ENCODE results near the gene YJEFN3. TPM values are rescaled to one million over a fixed set of nuclear protein-coding genes. Genes with fewer than 3 reads are reported as not detected.

The YJEFN3 gene
- polyA plus RNA-seq, 2 of the 4 experiments (the other 2 are of a cell fraction): 3.2 to 7.2 TPM

DNA sequence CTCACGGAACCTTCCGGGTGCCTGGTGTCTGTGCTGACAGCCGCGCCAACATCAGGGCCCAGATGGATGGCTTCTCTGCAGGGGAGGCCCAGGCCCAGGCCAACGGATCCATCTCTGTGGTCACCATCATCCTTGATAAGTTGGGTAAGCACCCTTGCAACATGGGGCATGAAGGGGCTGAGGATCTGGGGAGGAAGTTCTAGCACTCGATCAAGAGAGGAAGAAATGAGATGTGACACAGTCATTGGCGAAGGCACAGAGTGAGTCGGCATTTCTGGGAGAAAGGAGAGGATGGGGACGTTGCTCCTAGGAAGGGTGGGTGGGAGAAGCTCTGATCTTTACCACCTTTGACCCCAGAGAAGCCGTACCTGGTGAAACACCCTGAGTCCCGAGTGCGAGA, 13.8 kb downstream of the YJEFN3 start:
- H3K4me3 ChIP-seq: no peak overlapping the region
- FAIRE-seq: no peak
- 82% methylated on average over 7 of the region's 12 CpGs for WGBS (ENCODE audit: missing lambda C conversion rate)
- POLR2A ChIA-PET: no interaction called here
- CTCF ChIA-PET: interaction anchor here (1.0 to 1.2 kb wide), 3 partner anchors 10 to 14 kb away, joined by 3 to 5 read pairs (median 3); no protein-coding TSS in a partner anchor
- ATAC-seq: no peak
- no peaks in the 10 kb centered on the region for H3K9me3 ChIP-seq
- no peak overlapping the region for H3K27ac ChIP-seq
- no peak for TF ChIP-seq GATA3 (IDR thresholded peaks at IDR 0.05; ENCODE audit: borderline replicate concordance)
- TF ChIP-seq, protein P1, sequence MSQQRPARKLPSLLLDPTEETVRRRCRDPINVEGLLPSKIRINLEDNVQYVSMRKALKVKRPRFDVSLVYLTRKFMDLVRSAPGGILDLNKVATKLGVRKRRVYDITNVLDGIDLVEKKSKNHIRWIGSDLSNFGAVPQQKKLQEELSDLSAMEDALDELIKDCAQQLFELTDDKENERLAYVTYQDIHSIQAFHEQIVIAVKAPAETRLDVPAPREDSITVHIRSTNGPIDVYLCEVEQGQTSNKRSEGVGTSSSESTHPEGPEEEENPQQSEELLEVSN (IDR thresholded peaks at IDR 0.05; ENCODE audit: borderline replicate concordance, low read depth): no peak
- no peak for TF ChIP-seq RAD21 (conservative IDR thresholded peaks at IDR 0.05 in 1 of 2, IDR thresholded peaks at IDR 0.05 in 1 of 2)
- no peak for TF ChIP-seq CHD4 (IDR thresholded peaks at IDR 0.05; ENCODE audit: borderline replicate concordance)
- no peak for TF ChIP-seq KDM5A (IDR thresholded peaks at IDR 0.05)
- TF ChIP-seq RCOR1 (IDR thresholded peaks at IDR 0.05; ENCODE audit: low read depth, low read length): no peak
- TF ChIP-seq HEYL (CRISPR knock-in tag; IDR thresholded peaks at IDR 0.05): no peak
- no peak for TF ChIP-seq HOXB5 (CRISPR knock-in tag; IDR thresholded peaks at IDR 0.05)
- no peak for DNase-seq (ENCODE audit: low read depth in 1 of 2, low spot score in 1 of 2)
- H3K4me2 ChIP-seq: no peak overlapping the region
- H3K4me1 ChIP-seq: no peaks in the 10 kb centered on the region

DNA sequence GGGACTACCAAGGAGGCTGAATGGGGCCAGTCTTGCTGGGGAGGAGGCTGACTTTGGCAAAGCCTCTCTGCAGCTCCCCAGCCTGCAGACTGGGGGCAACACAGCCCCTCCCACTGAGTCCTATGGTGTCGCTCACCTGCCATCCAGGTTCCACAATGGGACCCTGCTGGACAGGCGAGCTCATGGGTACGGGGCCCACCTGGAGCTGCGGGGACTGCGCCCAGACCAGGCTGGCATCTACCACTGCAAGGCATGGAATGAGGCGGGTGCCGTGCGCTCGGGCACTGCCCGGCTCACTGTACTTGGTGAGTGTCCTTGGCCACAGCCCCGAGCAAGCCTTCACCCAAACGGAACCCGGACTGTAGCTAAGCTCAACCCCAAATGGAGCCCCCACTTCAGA, 14.4 kb downstream of the YJEFN3 start:
- Histone ChIP-seq H3K27ac (no peak overlapping the region), H3K4me1 (no peaks in the 10 kb centered on the region), H3K4me2 (no peak overlapping the region), H3K4me3 (no peak overlapping the region), H3K9me3 (no peaks in the 10 kb centered on the region)
- no peak for ATAC-seq
- ChIA-PET CTCF (interaction anchor here (1.0 to 2.1 kb wide), 5 partner anchors 9 to 13 kb away, joined by 3 to 10 read pairs (median 3); no protein-coding TSS in a partner anchor), POLR2A (interaction anchor here (0.6 kb wide), 1 partner anchor 35 kb away, joined by 3 read pairs; no protein-coding TSS in a partner anchor)
- DNase-seq (ENCODE audit: low read depth in 1 of 2, low spot score in 1 of 2): no peak
- FAIRE-seq: no peak
- 100% methylated on average over 1 of the region's 13 CpGs for WGBS (ENCODE audit: missing lambda C conversion rate)
- TF ChIP-seq EP300 (IDR thresholded peaks at IDR 0.05) (no peak), ZFP36 (IDR thresholded peaks at IDR 0.05; ENCODE audit: borderline replicate concordance, partially characterized antibody) (no peak), EHMT2 (IDR thresholded peaks at IDR 0.05; ENCODE audit: low read depth) (no peak), PHF8 (IDR thresholded peaks at IDR 0.05; ENCODE audit: borderline replicate concordance, low read depth) (no peak)
- TF ChIP-seq, protein P2, sequence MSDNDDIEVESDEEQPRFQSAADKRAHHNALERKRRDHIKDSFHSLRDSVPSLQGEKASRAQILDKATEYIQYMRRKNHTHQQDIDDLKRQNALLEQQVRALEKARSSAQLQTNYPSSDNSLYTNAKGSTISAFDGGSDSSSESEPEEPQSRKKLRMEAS (IDR thresholded peaks at IDR 0.05): no peak

DNA sequence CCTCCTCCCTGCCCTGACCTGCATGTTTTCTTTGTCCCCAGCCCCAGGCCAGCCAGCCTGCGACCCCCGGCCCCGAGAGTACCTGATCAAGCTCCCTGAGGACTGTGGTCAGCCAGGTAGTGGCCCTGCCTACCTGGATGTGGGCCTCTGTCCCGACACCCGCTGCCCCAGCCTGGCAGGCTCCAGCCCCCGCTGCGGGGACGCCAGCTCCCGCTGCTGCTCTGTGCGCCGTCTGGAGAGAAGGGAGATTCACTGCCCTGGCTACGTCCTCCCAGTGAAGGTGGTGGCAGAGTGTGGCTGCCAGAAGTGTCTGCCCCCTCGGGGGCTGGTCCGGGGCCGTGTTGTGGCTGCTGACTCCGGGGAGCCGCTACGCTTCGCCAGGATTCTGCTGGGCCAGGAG, 14.9 kb downstream of the YJEFN3 start:
- H3K9me3 ChIP-seq: no peaks in the 10 kb centered on the region
- no peak for ATAC-seq
- no peak for TF ChIP-seq RARB (CRISPR knock-in tag; IDR thresholded peaks at IDR 0.05)
- no peak for TF ChIP-seq ZFP36 (IDR thresholded peaks at IDR 0.05; ENCODE audit: borderline replicate concordance, partially characterized antibody)
- no peak for TF ChIP-seq NR3C1 (IDR thresholded peaks at IDR 0.05)
- TF ChIP-seq, protein P3, sequence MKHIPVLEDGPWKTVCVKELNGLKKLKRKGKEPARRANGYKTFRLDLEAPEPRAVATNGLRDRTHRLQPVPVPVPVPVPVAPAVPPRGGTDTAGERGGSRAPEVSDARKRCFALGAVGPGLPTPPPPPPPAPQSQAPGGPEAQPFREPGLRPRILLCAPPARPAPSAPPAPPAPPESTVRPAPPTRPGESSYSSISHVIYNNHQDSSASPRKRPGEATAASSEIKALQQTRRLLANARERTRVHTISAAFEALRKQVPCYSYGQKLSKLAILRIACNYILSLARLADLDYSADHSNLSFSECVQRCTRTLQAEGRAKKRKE (CRISPR knock-in tag; IDR thresholded peaks at IDR 0.05; ENCODE audit: low read depth): no peak
- TF ChIP-seq FOSL2 (IDR thresholded peaks at IDR 0.05): no peak
- TF ChIP-seq FOSL2 (CRISPR knock-in tag; IDR thresholded peaks at IDR 0.05): no peak
- TF ChIP-seq HEYL (CRISPR knock-in tag; IDR thresholded peaks at IDR 0.05): no peak
- no peak for TF ChIP-seq POLR2A (IDR thresholded peaks at IDR 0.05; ENCODE audit: low read length)
- TF ChIP-seq HOXB5 (CRISPR knock-in tag; IDR thresholded peaks at IDR 0.05): no peak
- TF ChIP-seq HDAC2 (IDR thresholded peaks at IDR 0.05): no peak
- TF ChIP-seq PHF8 (IDR thresholded peaks at IDR 0.05; ENCODE audit: borderline replicate concordance, low read depth): no peak
- TF ChIP-seq SREBF2 (IDR thresholded peaks at IDR 0.05): no peak
- TF ChIP-seq RCOR1 (IDR thresholded peaks at IDR 0.05; ENCODE audit: low read depth, low read length): no peak
- no peak for TF ChIP-seq CBX8 (IDR thresholded peaks at IDR 0.05)
- no peak for TF ChIP-seq KDM1A (IDR thresholded peaks at IDR 0.05; ENCODE audit: low read depth)
- TF ChIP-seq NPAS2 (CRISPR knock-in tag; IDR thresholded peaks at IDR 0.05; ENCODE audit: borderline replicate concordance): no peak
- no peak for TF ChIP-seq CHD2 (IDR thresholded peaks at IDR 0.05; ENCODE audit: low read length, partially characterized antibody)
- TF ChIP-seq, protein P4, sequence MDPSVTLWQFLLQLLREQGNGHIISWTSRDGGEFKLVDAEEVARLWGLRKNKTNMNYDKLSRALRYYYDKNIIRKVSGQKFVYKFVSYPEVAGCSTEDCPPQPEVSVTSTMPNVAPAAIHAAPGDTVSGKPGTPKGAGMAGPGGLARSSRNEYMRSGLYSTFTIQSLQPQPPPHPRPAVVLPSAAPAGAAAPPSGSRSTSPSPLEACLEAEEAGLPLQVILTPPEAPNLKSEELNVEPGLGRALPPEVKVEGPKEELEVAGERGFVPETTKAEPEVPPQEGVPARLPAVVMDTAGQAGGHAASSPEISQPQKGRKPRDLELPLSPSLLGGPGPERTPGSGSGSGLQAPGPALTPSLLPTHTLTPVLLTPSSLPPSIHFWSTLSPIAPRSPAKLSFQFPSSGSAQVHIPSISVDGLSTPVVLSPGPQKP (IDR thresholded peaks at IDR 0.05; ENCODE audit: low read depth, low read length): no peak
- TF ChIP-seq, protein P5, sequence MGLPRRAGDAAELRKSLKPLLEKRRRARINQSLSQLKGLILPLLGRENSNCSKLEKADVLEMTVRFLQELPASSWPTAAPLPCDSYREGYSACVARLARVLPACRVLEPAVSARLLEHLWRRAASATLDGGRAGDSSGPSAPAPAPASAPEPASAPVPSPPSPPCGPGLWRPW (IDR thresholded peaks at IDR 0.05): no peak
- TF ChIP-seq, protein P6, sequence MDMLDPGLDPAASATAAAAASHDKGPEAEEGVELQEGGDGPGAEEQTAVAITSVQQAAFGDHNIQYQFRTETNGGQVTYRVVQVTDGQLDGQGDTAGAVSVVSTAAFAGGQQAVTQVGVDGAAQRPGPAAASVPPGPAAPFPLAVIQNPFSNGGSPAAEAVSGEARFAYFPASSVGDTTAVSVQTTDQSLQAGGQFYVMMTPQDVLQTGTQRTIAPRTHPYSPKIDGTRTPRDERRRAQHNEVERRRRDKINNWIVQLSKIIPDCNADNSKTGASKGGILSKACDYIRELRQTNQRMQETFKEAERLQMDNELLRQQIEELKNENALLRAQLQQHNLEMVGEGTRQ (IDR thresholded peaks at IDR 0.05): no peak
- no peak for TF ChIP-seq TFCP2L1 (CRISPR knock-in tag; IDR thresholded peaks at IDR 0.05)
- no peak overlapping the region for H3K4me2 ChIP-seq
- no peak for FAIRE-seq
- DNase-seq (ENCODE audit: low read depth in 1 of 2, low spot score in 1 of 2): no peak
- H3K4me3 ChIP-seq: no peak overlapping the region
- CTCF ChIA-PET: interaction anchor here (1.0 to 2.1 kb wide), 4 partner anchors 8 to 12 kb away, joined by 3 to 10 read pairs (median 4); no protein-coding TSS in a partner anchor
- WGBS (ENCODE audit: missing lambda C conversion rate): 100% methylated on average over 4 of the region's 19 CpGs
- POLR2A ChIA-PET: interaction anchor here (0.6 kb wide), 1 partner anchor 35 kb away, joined by 3 read pairs; no protein-coding TSS in a partner anchor
- H3K27ac ChIP-seq: no peak overlapping the region
- H3K4me1 ChIP-seq: no peaks in the 10 kb centered on the region

Measured in A549 (cell line).